Stimulated activated CD4-positive, alpha-beta T cell treated with anti-CD3 and anti-CD28 coated beads, Interleukin-1b, Interleukin-23, amount 100 ng/mL, for 24 hours (primary cell): ENCODE results near the gene ATP11A.
"Not testable (repeated sequence)": the region's sequence is repeated elsewhere in the genome, so short reads cannot be mapped to it uniquely, and the experiment has no call there.

Experiments
- DNase-seq, 4 experiments: peaks; one replicate each; pipeline ENCODE4 v3.0.0-alpha.2; 2020; ENCODE audit warnings: low read depth in 4 of 4, low spot score in 1 of 4

The ATP11A gene

DNA sequence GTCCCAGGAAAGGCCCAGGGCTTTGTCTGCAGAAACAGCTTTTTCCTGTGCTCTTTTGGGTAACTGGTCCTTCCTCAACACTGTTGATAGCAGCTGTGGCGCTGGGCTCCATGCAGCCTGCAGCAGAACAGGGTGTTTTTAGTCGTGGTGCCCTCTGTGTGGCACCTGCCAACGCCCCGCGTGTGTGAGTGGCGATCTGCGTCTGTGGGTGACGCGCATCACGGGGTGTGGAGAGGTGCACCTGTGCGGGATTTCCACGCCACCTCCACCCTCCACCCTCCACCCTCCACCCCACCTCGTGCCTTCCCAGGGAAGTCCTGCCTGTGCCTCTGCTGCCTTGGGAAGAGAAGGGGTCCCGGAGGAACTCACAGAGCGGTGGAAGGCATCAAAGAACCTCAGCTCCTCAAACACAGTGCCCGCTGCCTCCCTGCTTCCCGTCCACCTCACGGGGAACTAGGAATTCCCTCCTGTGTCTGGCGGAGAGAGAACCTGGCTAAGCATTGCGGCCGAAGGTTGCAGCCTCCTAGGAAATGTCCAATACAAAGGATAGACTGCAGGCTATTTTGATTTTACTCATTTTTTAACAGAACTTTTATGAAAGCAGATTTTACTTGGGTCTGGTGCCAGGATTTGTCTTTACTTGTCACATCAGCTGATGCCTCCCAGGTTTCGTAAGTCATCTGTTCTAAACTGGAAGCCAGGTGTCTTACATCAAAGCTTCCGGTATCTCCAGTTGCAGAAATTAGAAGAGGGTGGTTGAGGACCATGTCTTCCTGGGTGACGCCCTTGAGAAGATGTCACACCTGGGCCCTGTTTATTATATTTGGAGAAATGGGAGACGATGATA is 84.0 kb downstream of the ATP11A start:
- no peak for DNase-seq

DNA sequence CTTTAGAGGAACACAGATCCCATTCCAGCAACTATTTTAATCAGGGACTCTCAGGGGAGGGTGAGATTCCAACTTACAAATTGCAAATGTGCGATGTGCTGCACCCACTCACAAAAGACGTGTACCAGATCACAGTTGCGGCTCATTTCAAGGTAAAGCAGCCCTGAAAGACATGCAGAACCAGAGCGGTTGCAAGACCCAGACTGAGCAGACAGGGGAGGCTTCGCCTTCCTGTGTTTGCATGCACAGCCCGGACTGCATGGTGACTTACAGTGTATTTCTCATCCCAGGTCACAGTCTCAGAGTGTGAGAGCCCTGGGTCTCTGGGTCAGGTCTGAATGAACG is 84.6 kb downstream of the ATP11A start:
- no peak for DNase-seq

DNA sequence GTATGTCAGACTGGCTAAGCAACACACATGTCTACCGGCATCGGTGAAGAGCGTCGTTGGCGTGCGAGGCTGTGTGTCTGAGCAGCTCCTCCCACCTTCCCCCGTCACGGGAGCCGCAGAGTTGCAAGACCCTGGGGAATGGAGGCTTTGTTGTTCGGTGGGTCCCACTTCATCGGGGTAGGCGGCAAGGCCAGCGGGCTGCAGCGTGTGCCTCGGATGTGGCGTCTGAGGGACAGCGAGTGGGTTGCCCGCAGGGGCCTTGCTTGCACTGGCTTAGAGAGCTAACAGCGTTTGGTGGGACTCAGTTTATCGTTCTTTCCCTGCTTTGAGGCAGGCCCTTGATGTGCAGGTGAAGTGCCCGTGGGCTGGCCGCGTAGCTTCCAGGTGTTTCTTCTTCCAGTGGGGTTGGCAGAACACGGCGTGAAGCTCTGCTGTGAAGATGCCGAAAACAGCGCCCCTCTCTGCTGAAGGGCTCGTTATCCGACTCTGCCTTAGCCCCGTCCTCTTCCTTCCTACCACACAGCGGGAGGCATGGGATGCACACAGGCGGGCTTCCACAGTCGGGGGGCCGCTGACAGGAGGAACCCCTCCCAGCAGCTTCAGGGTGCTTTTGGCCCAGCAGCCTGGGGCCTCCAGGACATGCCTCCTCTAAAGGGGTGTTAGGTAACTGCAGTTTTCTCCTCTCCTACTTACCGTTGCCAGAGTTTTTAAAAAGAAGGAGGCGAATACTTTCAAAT is 85.2 kb downstream of the ATP11A start:
- DNase-seq = no peak

DNA sequence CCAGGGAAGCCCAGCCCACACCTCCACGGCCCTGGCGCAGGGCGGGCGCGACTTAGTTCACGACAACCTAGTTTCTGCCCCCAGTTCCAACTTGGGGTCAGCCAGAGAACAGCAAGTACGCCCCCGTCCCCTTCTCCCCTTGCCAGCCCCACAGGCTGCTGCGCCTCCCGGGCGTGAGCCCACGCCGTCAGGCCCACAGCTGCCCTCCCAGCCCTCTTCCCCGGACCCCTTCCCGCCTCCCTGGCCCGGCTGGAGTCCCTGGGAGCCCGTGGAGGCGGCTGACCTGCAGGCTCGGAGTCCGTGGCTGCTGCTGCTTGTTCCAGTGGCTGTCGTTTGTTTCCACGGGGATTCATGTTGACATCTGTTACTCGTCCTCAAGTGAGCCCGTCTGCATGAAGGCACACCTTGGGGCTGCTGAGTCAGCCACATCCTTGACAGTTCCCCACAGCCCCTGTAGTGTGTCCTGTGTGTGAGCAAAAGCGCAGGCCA is 86.0 kb downstream of the ATP11A start:
- no peak for DNase-seq

DNA sequence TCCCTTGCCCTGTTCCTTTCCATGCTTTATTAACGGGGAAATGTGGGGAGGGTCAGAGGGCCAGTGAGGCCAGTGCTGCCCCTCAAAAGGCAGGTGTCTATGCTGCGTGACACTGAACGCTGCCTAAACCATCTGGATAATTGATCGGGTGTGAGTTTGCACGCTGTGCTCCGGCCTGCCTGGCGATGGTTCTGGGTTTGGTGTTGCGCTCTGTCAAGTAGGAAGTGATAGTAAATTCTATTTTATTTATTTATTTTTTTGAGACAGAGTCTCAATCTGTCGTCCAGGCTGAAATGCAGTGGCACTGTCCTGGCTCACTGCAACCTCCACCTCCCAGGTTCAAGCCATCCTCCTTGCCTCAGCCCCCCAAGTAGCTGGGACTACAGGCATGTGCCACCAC is 86.5 kb downstream of the ATP11A start:
- DNase-seq = no peak

DNA sequence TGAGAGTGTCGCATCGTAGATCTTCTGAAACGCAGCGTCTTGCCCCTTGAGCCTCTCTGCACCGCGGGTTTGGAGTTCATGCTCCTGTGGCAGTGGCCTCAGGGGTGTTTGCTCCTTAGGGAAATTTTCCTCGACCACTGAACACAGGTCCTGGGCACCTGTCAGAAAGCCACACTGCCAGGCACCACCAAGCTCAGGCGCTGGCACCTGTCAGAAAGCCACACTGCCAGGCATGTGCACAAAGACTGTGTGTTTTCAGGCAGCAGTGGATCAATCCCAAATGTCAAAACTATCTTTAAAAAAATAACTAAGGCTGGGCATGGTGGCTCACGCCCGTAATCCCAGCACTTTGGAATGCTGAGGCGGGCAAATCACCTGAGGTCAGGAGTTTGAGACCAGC is 87.1 kb downstream of the ATP11A start:
- no peak for DNase-seq

DNA sequence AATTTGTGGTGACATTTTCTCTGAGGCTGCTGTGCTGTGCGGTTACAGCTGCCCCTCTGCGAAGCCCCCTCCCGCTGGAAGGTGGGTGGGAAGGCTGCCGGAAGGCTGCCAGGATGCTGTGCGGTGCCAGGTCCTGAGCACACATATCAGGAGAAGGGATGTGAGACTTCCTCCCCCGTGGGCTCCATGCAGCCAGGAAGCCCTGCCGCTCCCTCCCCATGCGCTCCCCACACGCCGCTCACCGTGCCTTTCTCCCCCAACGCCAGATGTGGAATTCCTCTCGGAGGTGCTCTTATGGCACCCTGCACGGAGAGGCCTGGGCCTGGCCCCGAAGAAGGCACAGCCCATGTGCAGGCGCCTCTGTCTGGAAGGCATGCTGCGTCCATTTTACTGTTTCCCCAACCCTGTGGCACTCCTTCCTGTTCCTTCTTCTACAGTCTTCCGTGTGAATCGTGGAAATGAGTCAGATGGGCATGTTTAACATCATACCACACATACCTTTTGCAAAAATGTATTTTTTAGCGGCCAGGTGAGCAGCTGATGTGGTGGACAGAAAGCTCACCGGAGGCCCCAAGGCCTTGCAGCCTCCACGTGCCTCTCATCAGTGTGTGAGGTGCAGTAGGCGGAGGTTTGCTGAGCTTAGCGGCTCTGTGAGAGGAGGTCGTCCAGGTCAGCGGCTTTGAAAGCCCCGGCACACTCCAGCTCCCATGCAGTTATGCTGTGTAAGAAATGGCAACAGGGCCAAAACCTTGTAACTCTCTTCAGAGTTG is 88.0 kb downstream of the ATP11A start:
- no peak for DNase-seq

DNA sequence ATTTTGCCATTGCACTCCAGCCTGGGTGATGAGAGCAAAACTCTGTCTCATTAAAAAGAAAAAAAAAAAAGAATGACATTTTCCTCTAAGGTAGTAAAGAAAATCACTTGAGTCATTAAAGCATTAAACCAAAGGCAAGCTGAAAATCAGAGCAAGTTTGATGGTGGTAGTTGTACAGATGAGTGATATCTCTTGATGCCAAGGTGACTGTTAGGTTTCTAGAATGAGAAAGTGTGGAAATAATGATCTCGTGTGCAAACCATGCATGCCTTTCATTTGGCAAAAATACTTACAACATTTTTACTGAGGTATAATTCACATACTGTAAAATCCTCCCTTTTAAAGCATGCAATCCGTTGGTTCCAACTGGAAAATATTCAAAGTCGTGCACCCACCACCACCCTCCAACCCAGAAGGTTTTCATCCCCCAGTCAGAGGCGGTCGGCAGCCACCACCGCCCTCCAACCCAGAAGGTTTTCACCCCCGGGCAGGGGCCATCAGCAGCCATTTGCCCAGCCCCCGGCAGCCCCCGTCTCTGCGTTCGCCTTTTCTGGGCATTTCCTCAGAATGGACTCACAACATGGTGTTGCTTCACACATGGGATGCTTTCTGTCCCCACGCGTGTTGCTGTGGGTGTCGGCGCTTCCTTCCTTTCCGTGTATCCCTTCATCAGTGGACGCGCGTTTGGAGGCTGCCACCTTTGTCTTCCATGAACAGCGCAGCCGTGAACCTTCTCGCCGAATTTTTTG is 90.2 kb downstream of the ATP11A start:
- DNase-seq = no peak

DNA sequence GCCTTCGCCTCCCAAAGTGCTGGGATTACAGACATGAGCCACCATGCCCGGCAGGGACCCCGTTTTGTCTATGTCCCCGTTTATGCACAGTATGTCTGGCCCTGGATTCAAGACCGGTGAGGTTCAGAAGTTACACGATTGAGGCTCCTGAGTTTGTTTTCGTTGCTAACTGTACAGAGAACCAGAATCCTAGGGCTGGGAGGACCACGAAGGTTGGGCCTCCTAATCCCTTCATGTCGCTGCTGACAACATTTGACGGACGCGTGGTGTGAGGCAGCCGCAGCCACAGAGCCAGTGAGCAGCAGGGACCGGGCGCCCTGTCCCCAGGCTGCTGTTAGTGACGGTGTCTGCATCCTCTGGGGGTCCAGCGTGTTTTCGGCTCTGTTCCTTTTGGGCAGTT is 91.4 kb downstream of the ATP11A start:
- DNase-seq = no peak

DNA sequence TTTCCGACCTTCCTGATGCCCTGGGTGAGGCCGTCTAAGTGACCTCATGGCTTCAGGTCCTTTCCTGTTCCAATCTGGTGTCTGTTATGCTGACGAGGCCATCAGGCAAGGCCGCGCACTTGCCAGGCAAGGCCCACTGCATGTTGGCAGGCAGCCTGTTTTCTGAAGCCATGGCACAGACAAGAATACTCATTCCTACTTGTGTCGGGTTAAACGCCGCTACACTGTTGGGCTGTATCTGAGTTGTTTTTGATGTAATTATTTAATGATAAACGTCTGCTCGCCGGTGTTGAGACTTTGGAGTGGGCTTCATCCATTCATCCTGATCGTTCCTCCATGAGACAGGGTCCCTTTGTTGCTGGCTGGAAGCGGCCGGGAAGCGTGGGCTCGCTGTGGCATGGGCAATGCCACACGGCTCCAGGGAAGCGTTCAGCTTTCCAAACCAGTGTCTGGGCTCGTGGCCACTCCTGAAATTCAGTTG is 92.1 kb downstream of the ATP11A start:
- no peak for DNase-seq

DNA sequence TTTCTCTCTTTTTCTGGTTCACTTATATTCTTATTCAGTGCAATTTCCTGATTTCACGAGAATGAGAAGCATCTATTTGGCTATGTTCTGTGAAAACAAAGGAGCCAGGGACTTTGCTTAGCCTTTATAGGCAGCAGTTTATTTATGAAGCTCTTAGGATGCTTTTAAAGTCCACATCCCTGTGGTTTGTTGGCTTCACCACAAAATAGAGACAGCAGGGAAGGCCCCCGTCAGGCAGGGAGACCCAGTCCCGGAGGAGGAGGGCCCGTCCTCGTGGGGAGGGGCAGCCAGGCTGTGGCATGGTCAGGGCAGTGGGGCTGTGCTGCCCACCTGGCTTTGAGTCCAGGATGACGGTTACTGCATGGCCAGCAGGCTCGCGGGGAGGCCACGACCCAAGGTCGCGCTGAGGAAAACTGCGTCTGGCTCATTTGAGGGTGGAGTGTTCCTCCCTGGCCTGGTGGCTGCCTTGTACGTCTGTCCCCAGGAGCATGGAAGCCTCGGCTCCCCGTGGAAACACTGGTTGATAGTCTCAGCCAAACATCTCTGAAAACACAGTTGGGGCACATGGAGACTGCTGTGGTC is 92.7 kb downstream of the ATP11A start:
- DNase-seq = no peak

DNA sequence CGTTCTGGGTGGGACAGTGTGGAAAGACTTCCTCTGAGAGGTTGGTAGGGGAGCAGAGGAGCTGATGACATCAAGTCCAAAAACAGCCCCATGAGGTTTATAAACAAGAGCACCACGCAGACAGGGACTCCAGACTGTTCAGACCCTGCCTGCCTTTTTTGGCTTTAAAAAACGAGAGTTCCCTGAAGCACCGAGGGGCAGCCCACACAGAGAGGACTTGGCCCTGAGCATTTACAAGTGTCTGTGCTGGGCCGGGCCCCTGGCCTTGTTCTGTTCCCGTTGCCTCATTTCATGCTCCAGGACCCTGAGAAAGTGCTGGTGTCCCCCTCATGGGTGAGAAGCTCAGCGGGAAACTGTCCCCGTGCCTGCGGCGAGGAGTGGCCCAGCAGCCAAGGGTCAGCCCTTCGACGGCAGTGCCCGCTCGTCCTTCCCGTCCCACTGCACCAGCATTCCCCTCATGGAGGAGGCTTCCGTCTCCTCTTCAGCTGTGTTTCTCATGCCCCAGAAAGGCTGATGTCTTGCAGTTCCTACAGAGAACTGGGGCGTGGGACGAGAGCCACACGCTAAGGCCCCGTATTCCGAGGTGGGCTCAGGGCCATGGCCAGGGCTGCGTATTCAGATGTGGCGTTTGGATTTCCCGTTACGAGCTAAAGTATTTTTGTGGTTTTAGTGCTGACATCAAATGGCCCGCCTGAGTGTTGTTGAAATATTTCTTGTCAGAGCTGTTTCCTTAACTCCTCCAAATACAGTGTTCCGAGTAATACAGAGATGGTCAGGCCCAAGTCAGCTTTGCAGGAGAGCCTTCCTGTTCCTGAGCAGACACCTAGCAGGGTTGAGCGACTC is 93.5 kb downstream of the ATP11A start:
- no peak for DNase-seq

DNA sequence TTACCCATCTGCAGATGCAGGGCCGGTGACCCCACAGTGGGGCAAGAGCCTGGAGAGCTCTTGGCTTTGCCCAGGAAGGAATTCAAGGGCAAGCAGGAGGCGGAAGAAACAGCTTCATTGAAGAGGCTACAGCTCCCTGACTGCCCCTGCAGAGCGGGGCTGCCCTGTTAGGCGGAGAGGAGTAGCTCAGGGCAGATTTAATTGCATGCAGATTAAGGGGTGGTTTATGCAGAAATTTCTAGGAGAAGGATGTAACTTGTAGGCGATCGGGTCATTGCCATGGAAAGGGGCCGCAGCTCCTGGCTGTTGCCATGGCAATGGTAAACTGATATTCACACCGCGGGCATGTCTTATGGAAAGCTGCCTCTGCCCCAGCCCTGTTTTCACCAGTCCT is 94.1 kb downstream of the ATP11A start:
- DNase-seq = no peak

DNA sequence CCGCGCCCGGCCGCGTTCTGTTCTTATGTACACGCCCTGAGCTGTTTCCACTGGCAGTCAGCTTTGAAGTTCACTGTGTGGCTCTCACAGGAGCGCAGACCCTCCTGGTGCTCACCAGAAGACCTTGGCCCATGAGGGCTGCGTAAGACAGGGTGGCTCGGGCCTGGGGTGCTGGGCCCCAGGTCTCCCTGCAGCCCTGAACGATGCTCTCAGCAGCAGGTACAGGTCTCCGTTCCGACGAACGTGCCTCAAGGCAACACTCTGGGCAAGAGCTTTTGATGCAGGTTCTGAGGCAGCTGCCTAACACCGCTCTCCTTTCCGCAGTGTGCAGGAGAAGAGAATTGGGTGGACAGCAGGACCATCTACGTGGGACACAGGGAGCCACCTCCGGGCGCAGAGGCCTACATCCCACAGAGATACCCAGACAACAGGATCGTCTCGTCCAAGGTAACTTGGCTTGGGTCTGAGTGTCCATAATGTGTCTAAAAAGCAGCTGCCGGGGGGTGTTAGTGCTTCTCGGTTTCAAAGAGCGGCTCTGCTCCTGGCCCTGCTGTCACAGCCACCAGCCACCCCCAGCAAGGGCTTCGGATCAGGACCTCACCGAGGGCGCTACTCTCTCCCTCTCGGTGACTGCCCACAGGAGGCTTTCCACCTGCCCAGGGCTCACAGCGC is 95.1 kb downstream of the ATP11A start:
- DNase-seq = no peak

DNA sequence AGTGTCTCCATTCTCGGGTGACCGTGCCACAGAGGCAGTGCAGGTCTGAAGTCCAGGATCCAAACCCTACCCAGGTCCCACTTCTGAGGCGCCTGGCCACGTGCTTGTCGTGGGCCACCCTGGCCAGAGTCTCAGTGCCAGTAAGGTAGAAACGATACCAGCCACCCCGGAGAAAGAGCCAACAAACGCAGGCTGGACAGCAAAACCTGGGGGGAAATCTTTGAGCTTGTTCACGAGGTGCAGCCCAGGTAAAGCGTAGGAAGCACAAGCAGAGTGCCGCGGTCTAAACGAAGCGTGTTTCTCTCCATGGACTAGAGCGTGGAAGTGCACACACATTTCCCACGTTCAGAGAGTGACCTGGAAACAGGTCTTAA is 95.6 kb downstream of the ATP11A start:
- no peak for DNase-seq

DNA sequence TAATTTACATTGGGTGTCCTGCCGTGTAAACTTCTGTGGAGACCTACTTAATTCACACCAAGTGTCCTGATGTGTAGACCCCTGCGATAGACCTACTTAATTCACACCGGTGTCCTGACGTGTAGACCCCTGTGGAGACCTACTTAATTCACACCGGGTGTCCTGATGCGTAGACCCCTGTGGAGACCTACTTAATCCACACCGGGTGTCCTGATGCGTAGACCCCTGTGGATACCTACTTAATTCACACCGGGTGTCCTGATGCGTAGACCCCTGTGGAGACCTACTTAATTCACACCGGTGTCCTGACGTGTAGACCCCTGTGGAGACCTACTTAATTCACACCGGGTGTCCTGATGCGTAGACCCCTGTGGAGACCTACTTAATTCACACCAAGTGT is 97.0 kb downstream of the ATP11A start:
- not testable (repeated sequence) for DNase-seq

DNA sequence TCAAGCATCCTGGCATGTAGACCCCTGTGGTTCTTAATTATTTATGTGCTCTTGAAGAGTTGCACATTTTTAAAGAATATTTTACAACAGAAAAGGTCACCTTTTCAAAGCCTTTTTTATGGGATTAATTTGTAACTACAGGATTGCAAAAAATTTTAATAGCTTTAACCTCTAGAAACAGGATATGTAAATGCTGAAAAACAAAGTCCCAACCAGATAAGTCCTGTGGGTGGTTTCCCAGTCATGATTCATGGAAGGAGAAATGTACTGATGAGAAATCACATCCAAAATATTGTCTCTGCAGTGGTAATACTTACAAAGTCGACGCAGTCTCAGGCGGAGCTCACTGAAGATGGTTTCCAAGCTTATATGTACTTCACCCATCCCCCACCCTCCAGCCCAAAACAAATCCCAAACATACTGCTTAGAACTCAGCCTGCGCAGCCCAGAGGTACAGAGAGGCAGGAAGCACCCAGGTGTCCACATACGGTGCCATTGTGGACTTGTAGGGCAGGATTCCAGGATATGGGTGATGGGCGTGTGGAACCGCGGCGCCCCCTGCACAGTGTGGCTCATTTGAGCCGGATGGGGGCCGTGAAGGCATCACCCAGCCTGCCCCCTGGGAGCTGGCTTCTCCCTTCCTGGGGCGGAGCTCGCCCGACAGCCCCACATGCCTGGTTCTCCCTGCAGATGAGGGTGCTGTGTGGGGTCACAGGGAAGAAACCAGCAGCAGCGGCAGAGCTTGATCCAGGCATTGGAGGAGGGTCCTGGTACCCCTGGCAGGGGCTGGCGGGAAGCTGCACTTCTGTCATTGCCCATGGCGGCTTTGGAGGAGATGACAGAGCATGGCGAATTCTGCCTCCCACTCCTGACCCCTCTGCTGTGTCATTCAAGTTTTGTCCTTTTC is 101.2 kb downstream of the ATP11A start:
- no peak for DNase-seq
